ENCODE results near the gene PTPRJ.

GRCh38 chr11:48165426-48165825, 185.1 kb downstream of the PTPRJ start:
- no peak for TF ChIP-seq EZH2phosphoT487 (IDR thresholded peaks at IDR 0.05; ENCODE audit: low read depth, severe bottlenecking, unreplicated experiment)
- TF ChIP-seq CTCF (IDR thresholded peaks at IDR 0.05; ENCODE audit: poor library complexity): no peak

All from hepatocyte (in vitro differentiated cells).